ENCODE measurements around the gene PRKAG2.
"Not testable (repeated sequence)": the region's sequence is repeated elsewhere in the genome, so short reads cannot be mapped to it uniquely, and the experiment has no call there.

PRKAG2 gene

GRCh38 chr7:151565541-151565940 is 311.4 kb downstream of the PRKAG2 start:
- no peak for DNase-seq

DNA sequence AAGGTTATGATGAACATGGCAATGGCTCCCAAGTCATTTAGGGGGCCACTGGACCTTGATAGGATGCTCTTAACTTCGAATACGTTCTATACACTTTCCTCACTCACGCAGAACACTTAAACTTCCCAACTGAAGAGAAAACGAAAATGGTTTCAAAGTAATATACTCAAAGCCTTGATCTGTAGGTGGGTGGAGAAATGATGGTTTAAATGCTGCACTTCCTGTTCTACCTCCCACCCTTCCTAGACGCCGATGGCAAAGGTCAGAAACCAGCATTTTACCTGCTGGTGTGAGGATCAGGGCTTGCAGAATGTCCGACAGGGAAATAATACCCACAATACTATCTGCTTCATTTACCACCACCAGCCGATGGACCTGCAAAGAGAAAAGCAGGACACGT is 316.7 kb downstream of the PRKAG2 start:
- DNase-seq, result no peak

DNA sequence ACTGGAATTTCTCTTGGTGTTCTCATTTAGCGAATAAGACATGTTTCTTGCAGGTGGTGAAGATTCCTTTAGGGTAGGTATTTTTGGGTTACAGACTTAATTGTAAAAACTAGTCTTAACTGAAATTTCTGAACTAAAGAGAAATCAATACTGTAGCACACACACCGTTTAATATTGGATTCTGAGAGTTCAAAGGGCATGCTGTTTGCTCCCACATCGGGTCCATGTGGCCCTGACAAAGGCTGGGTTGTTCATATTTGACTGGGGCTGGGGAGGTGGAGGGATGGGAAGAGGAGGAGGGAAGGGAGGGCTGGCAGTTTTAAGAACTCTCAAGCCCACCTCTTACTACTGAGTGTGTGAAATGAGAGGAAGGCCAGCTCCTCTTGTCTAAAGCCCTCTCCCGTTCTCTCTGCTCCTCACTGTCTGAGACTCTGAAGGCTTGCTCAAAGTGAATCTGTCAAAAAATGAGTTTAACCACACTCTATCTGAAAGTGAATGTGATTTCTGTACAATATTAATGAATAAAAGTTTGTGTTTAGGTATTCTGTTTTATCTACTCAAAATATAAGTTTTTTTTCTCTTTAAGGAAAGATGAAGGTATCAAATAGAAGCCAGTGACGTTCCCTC is 317.2 kb downstream of the PRKAG2 start:
- DNase-seq, result no peak

GRCh38 chr7:151558575-151558974 is 318.3 kb downstream of the PRKAG2 start:
- DNase-seq, result no peak

- DNase-seq, result no peak
These were observed 320.3 kb downstream of the PRKAG2 start for GRCh38 chr7:151556592-151556991.

DNA sequence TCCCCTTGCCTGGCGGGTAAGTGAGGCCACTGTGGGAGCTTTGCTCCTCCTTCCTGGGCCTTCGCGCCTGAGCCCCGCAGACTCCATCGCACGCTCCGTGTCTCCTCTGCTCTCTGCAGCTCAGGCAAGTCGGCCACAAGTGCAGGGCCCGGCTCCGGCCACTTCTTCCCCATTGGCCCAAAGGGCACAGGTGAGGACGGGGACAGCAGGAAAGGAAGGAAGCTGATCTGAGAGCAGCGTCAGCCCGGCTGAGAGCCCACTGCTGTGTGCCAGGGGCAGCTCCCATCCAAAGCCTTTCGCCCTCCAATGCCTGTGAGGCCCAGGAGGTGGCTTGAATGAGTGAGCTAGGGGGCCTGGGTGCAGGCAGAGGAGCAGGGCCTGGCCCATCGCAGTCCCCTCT is 323.6 kb downstream of the PRKAG2 start:
- DNase-seq, result no peak

GRCh38 chr7:151552352-151553028 is 324.4 kb downstream of the PRKAG2 start:
- DNase-seq, result no peak

DNA sequence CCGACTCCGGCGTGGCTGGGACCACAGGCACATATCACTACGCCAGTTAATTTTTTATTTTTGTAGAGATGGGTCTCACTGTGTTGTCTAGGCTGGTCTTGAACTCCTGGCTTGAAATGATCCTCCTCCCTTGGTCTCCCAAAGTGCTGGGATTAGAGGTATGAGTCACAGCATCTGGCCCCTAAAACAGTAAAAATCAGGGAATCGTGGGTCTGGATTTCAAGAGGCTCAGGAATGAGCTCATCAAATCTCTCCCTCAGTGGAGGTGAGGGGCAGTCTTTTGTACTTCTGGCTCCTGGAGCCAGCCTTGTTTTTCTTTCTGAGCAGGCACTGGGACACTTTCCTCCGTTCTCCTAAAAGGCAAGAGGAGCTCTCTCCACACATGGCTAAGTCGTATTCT is 325.1 kb downstream of the PRKAG2 start:
- DNase-seq, result no peak

GRCh38 chr7:151550656-151551286 is 326.1 kb downstream of the PRKAG2 start:
- peak in 1 of 2 experiments; percentile 10 for DNase-seq

GRCh38 chr7:151549644-151550043 is 327.3 kb downstream of the PRKAG2 start:
- no peak for DNase-seq

- no peak for DNase-seq
These were observed 327.8 kb downstream of the PRKAG2 start for GRCh38 chr7:151549083-151549482.

- no peak for DNase-seq
These were observed 332.7 kb downstream of the PRKAG2 start for GRCh38 chr7:151544183-151544582.

- no peak for DNase-seq
These were observed 334.2 kb downstream of the PRKAG2 start for GRCh38 chr7:151542606-151543130.

GRCh38 chr7:151541709-151542499 is 335.0 kb downstream of the PRKAG2 start:
- DNase-seq, result no peak

- DNase-seq, result no peak
These were observed 336.8 kb downstream of the PRKAG2 start for GRCh38 chr7:151540146-151540545.

- DNase-seq, result no peak
These were observed 337.7 kb downstream of the PRKAG2 start for GRCh38 chr7:151539088-151539671.

- no peak for DNase-seq
These were observed 338.9 kb downstream of the PRKAG2 start for GRCh38 chr7:151537818-151538561.

- DNase-seq, result not testable (repeated sequence)
These were observed 340.7 kb downstream of the PRKAG2 start for GRCh38 chr7:151536178-151536577.

DNA sequence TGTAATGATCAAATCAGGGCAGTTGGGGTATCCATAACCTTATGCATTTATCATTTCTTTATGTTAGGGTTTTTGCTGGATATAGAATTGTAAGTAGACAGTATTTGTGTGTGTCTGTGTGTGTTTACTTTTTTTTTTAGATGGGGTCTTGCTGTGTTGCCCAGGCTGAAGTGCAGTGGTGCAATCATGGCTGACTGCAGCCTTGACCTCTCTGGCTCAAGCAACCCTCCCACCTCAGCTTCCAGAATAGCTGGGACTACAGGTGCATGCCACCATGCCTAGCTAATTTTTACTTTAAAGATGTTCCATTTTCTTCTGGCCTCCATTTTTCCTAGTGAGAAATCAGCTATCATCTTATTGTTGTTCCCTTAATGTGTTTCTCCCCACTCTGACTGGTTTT is 347.1 kb downstream of the PRKAG2 start:
- DNase-seq, result no peak

GRCh38 chr7:151524845-151525244 is 352.1 kb downstream of the PRKAG2 start:
- DNase-seq, result no peak

- DNase-seq, result no peak
These were observed 352.6 kb downstream of the PRKAG2 start for GRCh38 chr7:151524331-151524730.
